ENCODE results near the gene RPRM. TPM values are rescaled to one million over a fixed set of nuclear protein-coding genes. Genes with fewer than 3 reads are reported as not detected.
"Not testable (repeated sequence)": the region's sequence is repeated elsewhere in the genome, so short reads cannot be mapped to it uniquely, and the experiment has no call there.

The RPRM gene
- total and polyA plus RNA-seq, 2 experiments from 2014 or later, result 5.9 to 7.5 TPM

GRCh38 chr2:153506499-153506898, 27.9 kb upstream of the RPRM start:
- H3K27me3 ChIP-seq (ENCODE audit: insufficient read depth); H3K27me3 Mint-ChIP-seq (ENCODE audit: insufficient read depth, low read depth, poor library complexity); H3K27ac Mint-ChIP-seq; H2AFZ ChIP-seq; ATAC-seq; H3K4me3 ChIP-seq; H3K79me2 ChIP-seq (replicated peaks; ENCODE audit: insufficient read depth); H3F3A ChIP-seq (replicated peaks; ENCODE audit: low read depth); H3K27ac ChIP-seq (ENCODE audit: low read depth); H3K9me2 ChIP-seq (ENCODE audit: insufficient read depth); H3K36me3 Mint-ChIP-seq (ENCODE audit: low read depth); H3K36me3 ChIP-seq (ENCODE audit: insufficient read depth); H4K20me1 ChIP-seq (replicated peaks; ENCODE audit: insufficient read depth); H3K4me1 ChIP-seq (ENCODE audit: insufficient read depth); H3K4me3 Mint-ChIP-seq; H3K4me2 ChIP-seq; DNase-seq (ENCODE audit: low spot score); H3K4me1 Mint-ChIP-seq: not testable (repeated sequence)
- H3K9me3 Mint-ChIP-seq, result peaks cover 23% of the 10 kb centered on the region

- Histone ChIP-seq H2AFZ (no peak overlapping the region), H3K4me2 (no peak overlapping the region), H4K20me1 (replicated peaks; ENCODE audit: insufficient read depth) (no peaks in the 10 kb centered on the region), H3K79me2 (replicated peaks; ENCODE audit: insufficient read depth) (no peaks in the 10 kb centered on the region), H3K4me1 (ENCODE audit: insufficient read depth) (no peaks in the 10 kb centered on the region), H3K36me3 (ENCODE audit: insufficient read depth) (no peaks in the 10 kb centered on the region), H3F3A (replicated peaks; ENCODE audit: low read depth) (no peaks in the 10 kb centered on the region), H3K4me3 (no peak overlapping the region), H3K27me3 (ENCODE audit: insufficient read depth) (no peaks in the 10 kb centered on the region), H3K9me2 (ENCODE audit: insufficient read depth) (no peaks in the 10 kb centered on the region), H3K27ac (ENCODE audit: low read depth) (no peak overlapping the region)
- Mint-ChIP-seq H3K4me3 (no peak overlapping the region), H3K36me3 (ENCODE audit: low read depth) (no peaks in the 10 kb centered on the region), H3K4me1 (no peaks in the 10 kb centered on the region; the same call in 2 of the 3 replicates), H3K27me3 (ENCODE audit: insufficient read depth, low read depth, poor library complexity) (no peaks in the 10 kb centered on the region), H3K27ac (no peak overlapping the region), H3K9me3 (no peaks in the 10 kb centered on the region)
- no peak for ATAC-seq
- DNase-seq (ENCODE audit: low spot score), result no peak
- TF ChIP-seq CREB1 (CRISPR knock-in tag; IDR thresholded peaks at IDR 0.05; ENCODE audit: low read depth) (no peak), STAT1 (IDR thresholded peaks at IDR 0.05; ENCODE audit: unreplicated experiment) (no peak), POLR2AphosphoS5 (IDR thresholded peaks at IDR 0.05; ENCODE audit: low read depth) (no peak), ZNF462 (CRISPR knock-in tag; IDR thresholded peaks at IDR 0.05) (no peak), ZNF331 (CRISPR knock-in tag; IDR thresholded peaks at IDR 0.05; ENCODE audit: low read depth) (no peak), ZNF114 (CRISPR knock-in tag; IDR thresholded peaks at IDR 0.05) (no peak), EZH2phosphoT487 (IDR thresholded peaks at IDR 0.05; ENCODE audit: unreplicated experiment) (no peak), JUNB (IDR thresholded peaks at IDR 0.05; ENCODE audit: unreplicated experiment) (no peak), EZH2 (IDR thresholded peaks at IDR 0.05; ENCODE audit: low read depth, unreplicated experiment) (no peak), REST (IDR thresholded peaks at IDR 0.05; ENCODE audit: unreplicated experiment) (no peak), ETS1 (IDR thresholded peaks at IDR 0.05) (no peak)
These were observed 20.9 kb upstream of the RPRM start for GRCh38 chr2:153499439-153499838.
